Activated T-helper 1 cell treated with anti-CD3 and anti-CD28 coated beads, Interleukin-2, amount 50 U/mL, for 16 hours (primary cell): Measurements from ENCODE around the gene PNPLA2.

Experiments
- DNase-seq, 2 donors: peaks; one replicate each; pipeline ENCODE4 v3.0.0-alpha.2; 2020; ENCODE audit warnings: low read depth in 1 of 2, low spot score in 1 of 2

Gene PNPLA2

GRCh38 chr11:829847-830294 is 11.2 kb downstream of the PNPLA2 start:
- DNase-seq: no peak

DNA sequence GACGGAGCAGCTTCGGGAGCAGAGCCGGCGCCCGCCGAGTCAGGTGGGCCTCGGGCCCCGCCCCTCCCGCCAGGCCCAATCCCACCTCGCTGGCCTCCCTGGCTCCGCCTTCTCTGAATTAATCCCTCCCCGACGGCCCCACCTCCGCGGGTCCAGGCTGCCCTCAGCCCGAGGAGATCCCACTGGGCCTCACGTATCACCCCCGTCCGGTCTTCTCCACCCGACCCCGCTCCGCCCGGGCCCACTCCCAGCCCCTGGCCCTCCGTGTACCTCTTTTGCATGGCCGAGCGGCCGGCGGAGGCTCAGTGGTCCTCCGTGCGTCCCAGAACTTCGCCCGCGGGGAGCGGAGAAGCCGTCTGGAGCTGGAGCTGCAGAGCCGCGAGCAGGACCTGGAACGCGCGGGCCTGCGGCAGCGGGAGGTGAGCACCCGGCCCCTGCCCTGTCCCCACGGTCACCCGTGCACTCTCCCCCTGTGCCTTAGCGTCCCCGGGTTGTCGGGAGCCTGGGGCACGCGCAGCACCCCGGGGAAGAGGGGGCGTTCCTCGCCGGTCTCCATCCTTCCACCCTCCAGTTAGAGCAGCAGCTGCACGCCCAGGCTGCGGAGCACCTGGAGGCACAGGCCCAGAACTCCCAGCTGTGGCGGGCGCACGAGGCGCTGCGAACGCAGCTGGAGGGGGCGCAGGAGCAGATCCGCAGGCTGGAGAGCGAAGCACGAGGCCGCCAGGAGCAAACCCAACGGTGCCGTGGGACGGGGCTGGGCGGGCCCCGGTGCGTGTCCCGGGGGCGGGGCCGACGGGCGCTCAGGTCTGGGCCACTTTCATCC is 11.8 kb downstream of the PNPLA2 start:
- no peak for DNase-seq

DNA sequence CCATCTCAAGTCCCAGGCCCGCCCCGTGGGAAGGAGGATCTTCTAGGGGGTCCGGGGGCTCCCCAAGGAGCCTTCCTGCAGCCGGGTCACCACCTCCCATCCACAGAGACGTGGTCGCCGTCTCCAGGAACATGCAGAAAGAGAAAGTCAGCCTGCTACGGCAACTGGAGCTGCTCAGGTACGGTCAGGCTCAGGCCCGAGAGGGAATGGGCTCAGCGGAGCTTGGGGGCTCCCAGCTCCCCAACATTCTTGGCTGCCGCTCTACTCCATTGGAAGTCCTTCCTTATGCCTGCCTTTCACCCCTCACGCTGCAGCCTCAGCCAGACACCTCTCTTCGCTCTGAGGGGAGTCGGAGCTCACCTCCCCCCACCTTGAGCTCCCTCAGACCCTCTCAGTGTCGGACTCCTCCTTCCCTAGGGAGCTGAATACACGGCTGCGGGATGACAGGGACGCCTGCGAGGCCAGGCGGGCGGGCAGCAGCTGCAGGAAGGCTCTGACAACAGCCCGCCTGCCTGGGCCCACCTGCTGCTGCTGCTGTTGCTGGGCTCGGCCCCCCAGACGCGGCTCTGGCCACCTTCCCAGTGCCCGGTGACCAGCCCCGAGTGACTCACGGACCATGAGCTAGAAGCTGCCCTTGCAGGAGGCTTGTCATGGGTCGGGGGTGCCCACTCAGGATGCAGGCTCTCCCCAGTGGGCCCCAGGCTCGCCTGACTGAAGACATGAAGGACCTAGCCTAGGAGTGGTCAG is 12.6 kb downstream of the PNPLA2 start:
- no peak for DNase-seq

DNA sequence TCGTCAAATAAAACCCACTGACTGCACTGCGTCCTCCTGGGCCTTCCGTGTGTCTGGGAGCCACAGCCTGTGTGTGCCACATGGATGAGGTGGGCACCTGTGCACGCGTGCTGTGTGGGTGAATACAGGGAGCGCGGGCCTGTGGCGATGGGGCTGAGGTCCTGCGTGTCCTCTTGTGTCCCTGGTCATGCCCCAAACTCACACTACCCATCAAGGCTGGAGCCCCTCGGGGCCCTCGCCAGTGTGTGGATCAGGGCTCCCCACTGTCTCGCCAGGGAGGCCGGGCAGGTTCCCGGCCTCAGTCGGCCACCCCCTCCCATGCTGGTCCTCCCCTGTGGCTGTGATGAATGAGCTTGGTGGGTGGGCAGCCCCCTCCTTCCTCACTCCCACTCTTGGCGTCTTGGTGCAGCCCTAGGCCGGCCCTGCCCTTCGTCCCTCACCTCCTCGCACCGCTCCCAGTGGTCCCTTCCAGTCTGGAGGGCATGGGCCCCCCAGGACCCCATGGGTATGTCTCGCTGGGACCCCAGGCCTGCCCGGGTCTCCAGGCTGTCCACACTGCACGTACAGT is 13.3 kb downstream of the PNPLA2 start:
- DNase-seq: no peak

GRCh38 chr11:832529-833113 is 13.9 kb downstream of the PNPLA2 start, which contains the start of gene CD151:
CD151 (plus strand) TSS chr11:832952; CDS start chr11:836070, 3,118 bp downstream.
- DNase-seq: no peak

- no peak for DNase-seq
Observed at GRCh38 chr11:833114-833791, 14.5 kb downstream of the PNPLA2 start.

GRCh38 chr11:833849-834311 is 15.2 kb downstream of the PNPLA2 start:
- no peak for DNase-seq

- DNase-seq: no peak
Observed at GRCh38 chr11:834371-835316, 15.9 kb downstream of the PNPLA2 start.

DNA sequence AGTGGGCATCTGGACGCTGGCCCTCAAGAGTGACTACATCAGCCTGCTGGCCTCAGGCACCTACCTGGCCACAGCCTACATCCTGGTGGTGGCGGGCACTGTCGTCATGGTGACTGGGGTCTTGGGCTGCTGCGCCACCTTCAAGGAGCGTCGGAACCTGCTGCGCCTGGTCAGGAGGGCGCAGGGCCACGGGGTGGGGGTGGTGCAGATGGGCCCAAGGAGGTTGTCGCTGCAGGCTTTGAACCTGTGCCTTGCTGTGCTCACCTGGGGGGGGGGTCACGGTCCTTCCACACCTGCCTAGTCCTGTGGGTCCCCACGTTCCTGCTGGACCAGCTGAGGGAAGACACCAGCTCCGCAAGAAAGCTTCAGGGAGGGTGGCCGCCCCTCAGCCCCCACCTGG is 17.6 kb downstream of the PNPLA2 start:
- DNase-seq: no peak

- no peak for DNase-seq
Observed at GRCh38 chr11:836700-837099, 18.0 kb downstream of the PNPLA2 start.

GRCh38 chr11:837189-837989 is 18.7 kb downstream of the PNPLA2 start:
- no peak for DNase-seq

DNA sequence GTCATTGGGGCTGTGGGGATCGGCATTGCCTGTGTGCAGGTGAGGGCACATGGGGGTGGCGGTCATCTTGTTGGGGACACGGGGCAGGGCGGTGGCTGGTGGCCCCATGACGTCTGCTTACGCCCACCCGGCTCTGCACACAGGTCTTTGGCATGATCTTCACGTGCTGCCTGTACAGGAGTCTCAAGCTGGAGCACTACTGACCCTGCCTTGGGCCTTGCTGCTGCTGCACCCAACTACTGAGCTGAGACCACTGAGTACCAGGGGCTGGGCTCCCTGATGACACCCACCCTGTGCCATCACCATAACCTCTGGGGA is 19.2 kb downstream of the PNPLA2 start:
- DNase-seq: no peak

DNA sequence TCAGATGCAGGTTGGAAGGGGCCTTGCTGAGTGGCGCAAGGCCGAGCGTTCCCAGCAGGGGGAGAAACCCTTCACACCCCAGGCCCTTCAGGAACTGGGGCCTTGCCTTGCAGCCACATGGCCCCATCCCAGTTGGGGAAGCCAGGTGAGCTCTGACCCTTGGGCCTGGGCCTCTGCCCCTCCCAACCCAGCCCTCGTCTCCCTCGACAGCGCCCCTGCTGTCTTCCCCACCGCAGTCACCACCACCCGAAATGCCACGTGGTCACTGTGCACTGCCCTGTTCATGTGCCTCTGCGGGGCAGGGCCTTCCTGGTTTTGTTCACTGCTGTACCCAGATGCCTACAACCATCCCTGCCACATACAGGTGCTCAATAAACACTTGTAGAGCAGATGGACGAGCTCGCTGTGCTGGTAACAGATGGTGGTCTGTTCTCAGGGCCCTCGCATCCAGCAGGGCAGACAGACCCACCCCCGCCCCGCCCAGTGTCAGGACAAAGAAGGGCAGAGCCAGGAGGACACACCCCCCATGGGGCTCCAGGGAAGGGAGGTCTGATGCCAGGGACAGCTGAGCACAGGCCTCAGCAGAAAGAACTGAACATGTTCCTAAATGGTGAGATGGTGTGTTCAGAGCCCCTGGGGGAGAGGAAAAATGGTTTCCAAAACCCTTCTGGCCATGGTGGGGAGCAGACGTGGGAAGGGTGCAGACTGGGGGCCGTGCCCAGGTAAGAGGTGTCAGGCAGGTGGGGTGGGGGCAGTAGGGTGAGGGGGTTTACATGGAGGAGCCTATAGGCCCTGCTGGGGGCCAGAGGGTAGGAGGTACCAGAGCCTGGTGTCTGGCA is 19.9 kb downstream of the PNPLA2 start:
- no peak for DNase-seq

GRCh38 chr11:839280-839623 is 20.5 kb downstream of the PNPLA2 start:
- DNase-seq: no peak

- no peak for DNase-seq
Observed at GRCh38 chr11:839875-840617, 21.3 kb downstream of the PNPLA2 start.

- DNase-seq: no peak
Observed at GRCh38 chr11:841981-842369, 23.3 kb downstream of the PNPLA2 start.

DNA sequence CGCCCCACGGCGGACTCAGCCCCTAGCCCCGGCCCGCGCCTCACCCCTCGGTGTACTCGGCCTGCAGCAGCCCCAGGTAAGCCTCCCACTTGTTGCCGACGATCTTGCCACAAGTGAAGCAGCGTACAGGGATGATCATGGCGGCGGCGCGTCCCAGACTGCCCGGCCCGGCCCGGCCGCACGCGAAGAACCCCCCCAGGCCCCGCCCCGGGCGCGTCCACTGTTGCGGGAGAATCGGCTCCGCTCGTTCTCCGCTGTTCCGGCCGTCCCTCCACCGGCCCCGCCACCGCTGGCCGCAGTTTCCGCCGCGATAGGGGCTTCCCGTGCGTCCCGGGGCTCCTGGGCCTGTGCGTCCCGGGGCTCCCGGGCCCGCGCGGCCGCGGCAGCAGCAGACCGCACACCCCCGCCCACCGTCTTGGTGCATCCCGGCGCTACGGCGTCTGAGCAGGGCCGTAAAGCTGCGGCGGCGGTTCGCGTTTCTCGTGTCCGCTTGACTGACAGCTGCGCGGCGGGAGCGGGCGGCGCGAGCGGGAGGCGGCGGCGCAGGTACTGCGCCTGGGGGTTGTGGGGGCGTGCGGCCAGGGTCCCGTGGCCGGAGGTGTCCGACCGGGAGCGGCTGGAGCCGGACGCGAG is 23.8 kb downstream of the PNPLA2 start, which contains the start of the genes POLR2L and TSPAN4:
Gene POLR2L, minus strand, starts transcription at position 160 of the 633 bp plus-strand sequence. Its CDS starts 21 bp downstream, at position 139.
Gene TSPAN4, plus strand, starts transcription at position 483 of the 633 bp plus-strand sequence. CDS start 7,453 bp downstream, outside the sequence.
- peak; percentile 80 to 81 for DNase-seq
